Loucy (cell line): Measurements from ENCODE around the gene TEX101.
"Not testable (repeated sequence)": the region's sequence is repeated elsewhere in the genome, so short reads cannot be mapped to it uniquely, and the experiment has no call there.

Experiments used
- H2AFZ ChIP-seq: fragments of 200-600 bp; sonication (generic); 2 replicates; pipeline ENCODE4 v1.6.0; 2016; ENCODE audit warnings: antibody characterized with exemption, mild to moderate bottlenecking, low read length, moderate library complexity
- H3F3A ChIP-seq: fragments of 200-600 bp; 2 replicates; pipeline ENCODE4 v1.6.0; 2016; ENCODE audit warnings: antibody characterized with exemption, low read depth, mild to moderate bottlenecking
- H3K27me3 ChIP-seq: fragments of 200-600 bp; sonication (generic); 2 replicates; pipeline ENCODE4 v1.6.1; 2014; ENCODE audit warnings: low read length, mild to moderate bottlenecking; ENCODE audit not compliant: insufficient read depth, poor library complexity, severe bottlenecking
- H3K36me3 ChIP-seq: fragments of 200-600 bp; sonication (generic); 2 replicates; pipeline ENCODE4 v1.6.1; 2016; ENCODE audit warnings: low read length; ENCODE audit not compliant: insufficient read depth
- H3K4me1 ChIP-seq: fragments of 200-600 bp; sonication (generic); 2 replicates; pipeline ENCODE4 v1.5.1; 2014; ENCODE audit warnings: low read length, mild to moderate bottlenecking; ENCODE audit not compliant: insufficient read depth, poor library complexity, severe bottlenecking
- H3K4me2 ChIP-seq: fragments of 200-600 bp; sonication (generic); 2 replicates; pipeline ENCODE4 v1.6.0; 2014; ENCODE audit warnings: antibody characterized with exemption, low read length, low read depth, mild to moderate bottlenecking; ENCODE audit not compliant: poor library complexity, severe bottlenecking
- H3K4me3 ChIP-seq: fragments of 200-600 bp; sonication (generic); 2 replicates; pipeline ENCODE4 v1.5.1; 2014; ENCODE audit warnings: low read length, mild to moderate bottlenecking, mixed read lengths; ENCODE audit not compliant: poor library complexity, severe bottlenecking
- H3K79me2 ChIP-seq: fragments of 200-600 bp; sonication (generic); 2 replicates; pipeline ENCODE4 v1.6.1; 2014; ENCODE audit warnings: low read length; ENCODE audit not compliant: insufficient read depth
- H3K9ac ChIP-seq: fragments of 200-600 bp; sonication (generic); 2 replicates; pipeline ENCODE4 v1.6.0; 2014; ENCODE audit warnings: mild to moderate bottlenecking, low read depth, low read length, moderate library complexity; ENCODE audit not compliant: poor library complexity, severe bottlenecking
- H3K9me2 ChIP-seq: fragments of 200-600 bp; sonication (generic); replicated peaks from 2 replicates; pipeline ENCODE4 v1.6.1; 2016; ENCODE audit warnings: low read depth, low read length, mixed read lengths
- H3K9me3 ChIP-seq: fragments of 200-600 bp; sonication (generic); 2 replicates; pipeline ENCODE4 v1.6.1; 2014; ENCODE audit warnings: mild to moderate bottlenecking, antibody characterized with exemption, low read length, low read depth; ENCODE audit not compliant: insufficient read depth
- H4K20me1 ChIP-seq: fragments of 200-600 bp; sonication (generic); 2 replicates; pipeline ENCODE4 v1.6.0; 2014; ENCODE audit warnings: antibody characterized with exemption, low read length, mild to moderate bottlenecking; ENCODE audit not compliant: insufficient read depth, poor library complexity, severe bottlenecking
- CTCF ChIP-seq: fragments of 200-600 bp; sonication (generic); conservative IDR thresholded peaks from 2 replicates; pipeline ENCODE4 v1.5.1; 2014; ENCODE audit warnings: mild to moderate bottlenecking, antibody characterized with exemption, low read length
- EZH2phosphoT487 ChIP-seq: fragments of 200-600 bp; IDR thresholded peaks from 2 replicates; pipeline ENCODE4 v1.6.1; 2018; ENCODE audit warnings: antibody characterized with exemption, mild to moderate bottlenecking, moderate library complexity, borderline replicate concordance

TEX101 gene

GRCh38 chr19:43414554-43414953 is at the start of gene TEX101:
Gene TEX101, plus strand, starts transcription at chr19:43414890. Its CDS starts 1,030 bp downstream, at chr19:43415920.
- no peak within 1 kb of the TSS for H3K4me3 ChIP-seq
- H2AFZ ChIP-seq = no peak within 1 kb of the TSS
- H3K4me1 ChIP-seq = no peaks in the 10 kb centered on the region
- no peaks in the 10 kb centered on the region for H3K9me2 ChIP-seq
- H3K27me3 ChIP-seq = no peaks in the 10 kb centered on the region
- H3K36me3 ChIP-seq = no peaks in the 10 kb centered on the region
- H3K4me2 ChIP-seq = no peak within 1 kb of the TSS
- H4K20me1 ChIP-seq = no peaks in the 10 kb centered on the region
- no peak within 1 kb of the TSS for H3K9ac ChIP-seq
- H3K79me2 ChIP-seq = no peaks in the 10 kb centered on the region
- H3F3A ChIP-seq = no peaks in the 10 kb centered on the region
- TF ChIP-seq CTCF = no peak
- no peak for TF ChIP-seq EZH2phosphoT487
- H3K9me3 ChIP-seq = no peaks in the 10 kb centered on the region; the same call in 1 of the 2 replicates

GRCh38 chr19:43365677-43366076 is 49.0 kb upstream of the TEX101 start:
- not testable (repeated sequence) for H3K4me2 ChIP-seq, H3K9me2 ChIP-seq, H3K36me3 ChIP-seq, H3F3A ChIP-seq, H3K4me3 ChIP-seq, H3K9ac ChIP-seq, H2AFZ ChIP-seq, H3K4me1 ChIP-seq, H3K9me3 ChIP-seq, H4K20me1 ChIP-seq, H3K79me2 ChIP-seq, H3K27me3 ChIP-seq

- no peaks in the 10 kb centered on the region for H3K79me2 ChIP-seq
- H3F3A ChIP-seq = no peaks in the 10 kb centered on the region
- no peak overlapping the region for H3K9ac ChIP-seq
- TF ChIP-seq EZH2phosphoT487 (no peak), CTCF (no peak)
- H3K4me1 ChIP-seq = no peaks in the 10 kb centered on the region
- H3K4me3 ChIP-seq = no peak overlapping the region
- H3K36me3 ChIP-seq = no peaks in the 10 kb centered on the region
- no peaks in the 10 kb centered on the region for H3K9me3 ChIP-seq
- no peak overlapping the region for H2AFZ ChIP-seq
- no peaks in the 10 kb centered on the region for H3K27me3 ChIP-seq
- no peaks in the 10 kb centered on the region for H4K20me1 ChIP-seq
- H3K4me2 ChIP-seq = no peak overlapping the region
- no peaks in the 10 kb centered on the region for H3K9me2 ChIP-seq
These were observed 46.9 kb upstream of the TEX101 start for GRCh38 chr19:43367822-43368221.

- not testable (repeated sequence) for H2AFZ ChIP-seq, H3K36me3 ChIP-seq, H3K4me3 ChIP-seq, H4K20me1 ChIP-seq, H3K9me2 ChIP-seq, H3K4me1 ChIP-seq, H3K27me3 ChIP-seq, H3K9me3 ChIP-seq, H3K79me2 ChIP-seq, H3K9ac ChIP-seq, H3K4me2 ChIP-seq, H3F3A ChIP-seq
These were observed 45.8 kb upstream of the TEX101 start for GRCh38 chr19:43368897-43369296.
